Measurements from ENCODE around the gene AP2A1.

- TF ChIP-seq MAX (IDR thresholded peaks at IDR 0.05; ENCODE audit: low read depth, low read length) (no peak), MYC (IDR thresholded peaks at IDR 0.05; ENCODE audit: low read depth, low read length) (no peak)
These were observed 84.9 kb downstream of the AP2A1 start for GRCh38 chr19:49851456-49852259.

Data from NB4 (cell line).